Glomerular endothelial cell (primary cell): ENCODE measurements around the gene PPIP5K1. TPM values are rescaled to one million over a fixed set of nuclear protein-coding genes. Genes with fewer than 3 reads are reported as not detected.

Experiments used
- DNase-seq: peaks from one replicate; pipeline ENCODE4 v3.0.0-alpha.2; 2011; ENCODE audit warnings: low read depth, low spot score; ENCODE audit errors: extremely low read depth
- total RNA-seq: library from RNA; depleted of rRNA; stranded (reverse); fragments of >200 nt; gene quantifications from 2 replicates; pipeline ENCODE4 v1.2.3, GENCODE V29; 2015

Gene PPIP5K1
- total RNA-seq, 1 donor from 2014 or later: 10.8 TPM

GRCh38 chr15:43519196-43519595, 70.8 kb downstream of the PPIP5K1 start:
- DNase-seq: no peak

GRCh38 chr15:43518197-43518761, 71.7 kb downstream of the PPIP5K1 start:
- no peak for DNase-seq

DNA sequence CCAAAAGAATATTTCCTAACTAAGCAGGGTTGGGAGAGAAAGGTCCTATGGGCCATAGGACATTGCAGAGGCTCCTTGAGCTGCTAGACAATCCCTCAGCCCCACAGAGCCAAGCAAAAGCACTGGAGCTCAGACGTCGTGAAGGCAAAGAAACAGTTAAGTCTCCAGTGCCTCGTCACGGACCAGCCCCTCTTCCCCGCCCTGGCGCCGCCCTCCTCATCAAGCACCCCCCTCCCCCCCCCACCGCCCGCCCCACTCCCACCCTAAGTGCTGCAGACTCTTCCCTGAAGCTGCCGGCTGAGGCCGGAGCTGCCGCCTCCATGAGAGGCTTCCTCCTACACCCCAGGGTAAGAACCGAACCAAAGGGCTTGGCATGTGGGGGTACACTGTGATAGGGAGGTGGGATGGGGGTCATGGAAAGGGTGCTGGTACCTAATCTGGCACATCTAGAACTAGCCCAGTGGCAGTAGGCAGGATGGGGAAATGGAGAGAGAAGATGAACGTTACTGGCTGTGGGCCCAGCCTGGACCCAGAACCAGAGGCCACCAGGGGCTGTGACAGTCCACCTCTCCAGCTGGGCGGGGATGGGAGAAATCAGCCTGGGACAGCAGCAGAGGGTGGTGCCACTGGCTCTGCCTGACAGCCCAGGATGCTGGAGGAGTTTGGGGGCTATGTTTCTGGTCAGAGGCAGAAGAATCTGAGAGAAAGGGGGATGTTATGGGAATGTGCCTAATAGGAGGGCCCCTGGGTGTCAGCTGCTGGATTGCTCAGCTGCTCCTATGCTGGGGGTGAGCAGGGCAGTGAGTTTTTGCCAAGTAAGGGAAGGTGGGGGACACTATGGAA, 72.4 kb downstream of the PPIP5K1 start, which contains the start of gene MAP1A:
TSS of gene MAP1A (plus strand) at position 255 of the 843 bp plus-strand sequence. CDS start 3,866 bp downstream, outside the sequence.
- no peak for DNase-seq

- no peak for DNase-seq
Observed at GRCh38 chr15:43516801-43517353, 73.1 kb downstream of the PPIP5K1 start.

- DNase-seq: no peak
Observed at GRCh38 chr15:43516185-43516584, 73.8 kb downstream of the PPIP5K1 start.

DNA sequence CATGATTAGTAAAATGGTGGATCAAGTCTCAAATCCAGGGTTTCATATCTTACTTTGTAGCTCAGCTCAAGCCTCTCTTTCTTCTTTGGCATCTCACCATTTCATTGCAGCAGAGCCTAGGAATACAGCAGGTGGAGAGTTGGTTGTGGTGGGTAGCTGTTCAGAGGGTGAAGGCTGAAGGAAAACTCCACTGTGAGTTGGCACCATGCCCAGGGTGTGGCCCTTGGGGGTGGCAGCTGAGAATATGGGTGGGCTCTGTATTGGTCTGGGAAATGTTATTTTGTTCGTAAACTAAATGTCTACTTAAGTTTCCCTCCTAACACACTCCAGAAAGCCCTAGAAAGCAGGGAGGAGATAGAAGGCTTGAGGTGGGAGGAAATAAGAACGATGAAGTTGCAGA, 74.3 kb downstream of the PPIP5K1 start:
- DNase-seq: no peak

DNA sequence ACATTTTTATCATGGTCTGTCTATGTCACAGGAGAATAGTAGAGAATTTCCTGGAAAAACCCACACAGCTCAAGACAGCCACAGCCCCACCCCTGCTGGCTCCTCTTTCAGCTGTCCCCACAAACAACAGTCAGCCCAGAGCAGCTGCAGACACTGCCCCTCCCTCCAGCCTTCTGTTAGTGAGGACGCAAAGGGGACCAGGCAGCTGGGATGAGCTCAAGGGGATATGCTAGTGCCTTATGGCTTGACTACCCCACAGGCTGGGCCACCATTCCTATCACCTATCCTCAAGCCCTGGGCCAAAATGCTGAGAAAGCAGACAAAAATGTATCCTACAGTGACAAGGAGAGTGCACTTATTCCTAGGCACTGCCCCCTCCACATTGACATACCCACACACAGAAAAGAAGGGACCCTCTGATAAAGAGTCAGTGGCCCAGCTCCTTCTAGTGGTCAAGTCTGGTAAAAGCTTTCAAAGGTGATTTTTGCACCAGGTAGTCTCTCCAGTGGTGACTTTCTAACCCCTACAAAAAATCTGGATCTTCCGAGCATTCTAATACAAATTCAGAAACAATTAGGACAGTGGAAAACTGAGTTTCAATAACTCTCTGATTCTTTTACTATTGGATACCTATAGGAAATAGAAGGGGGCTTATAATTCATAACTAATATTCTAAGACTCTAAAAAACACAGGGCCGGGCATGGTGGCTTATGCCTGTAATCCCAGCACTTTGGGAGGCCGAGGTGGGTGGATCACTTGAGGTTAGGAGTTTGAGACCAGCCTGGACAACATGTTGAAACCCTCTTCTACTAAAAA, 75.6 kb downstream of the PPIP5K1 start:
- DNase-seq: no peak

GRCh38 chr15:43513550-43513949, 76.5 kb downstream of the PPIP5K1 start:
- DNase-seq: no peak

DNA sequence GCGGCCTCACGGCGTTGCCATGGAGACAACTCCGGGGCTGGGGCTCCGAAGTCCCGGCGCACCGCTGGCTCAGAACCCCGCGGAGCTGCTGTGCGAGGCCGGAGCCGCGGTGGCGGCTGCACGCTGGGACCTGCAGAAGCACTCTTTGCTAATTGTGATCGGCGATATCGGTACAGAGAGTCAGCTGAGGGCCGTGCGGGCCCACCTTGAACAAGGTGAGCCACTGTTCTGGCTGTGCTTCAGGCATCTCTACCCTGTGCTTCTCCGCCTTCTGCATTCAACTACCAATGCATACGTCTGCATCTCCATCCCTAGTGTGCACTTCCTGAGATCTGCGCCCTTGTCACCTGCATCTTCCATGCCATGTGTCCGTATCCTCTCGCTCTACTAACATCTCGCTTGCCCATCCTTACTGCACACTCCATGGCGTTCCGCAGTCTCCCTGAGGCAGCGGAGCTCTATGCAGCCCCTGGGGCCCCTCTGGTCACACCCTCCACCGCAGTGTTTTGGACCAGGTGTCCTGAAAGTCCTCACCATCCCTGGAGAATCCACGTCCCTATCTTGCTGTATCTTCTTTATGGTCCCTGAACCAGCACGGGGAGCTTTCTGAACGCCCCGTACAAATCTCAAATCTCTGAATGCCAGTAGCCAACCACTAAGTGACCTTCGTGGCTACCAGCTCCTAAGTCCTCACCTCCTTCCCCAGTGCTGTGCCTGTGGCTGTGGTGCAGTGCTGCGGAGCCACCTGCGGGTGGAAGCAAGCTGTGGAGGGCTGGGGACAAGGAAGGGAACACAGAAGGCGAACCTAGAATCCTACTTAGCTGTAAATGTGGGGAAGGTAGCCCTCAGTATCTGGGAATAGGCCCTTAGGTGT, 78.8 kb downstream of the PPIP5K1 start:
- DNase-seq: no peak

GRCh38 chr15:43510200-43511011, 79.6 kb downstream of the PPIP5K1 start:
- peak; percentile 72 for DNase-seq

DNA sequence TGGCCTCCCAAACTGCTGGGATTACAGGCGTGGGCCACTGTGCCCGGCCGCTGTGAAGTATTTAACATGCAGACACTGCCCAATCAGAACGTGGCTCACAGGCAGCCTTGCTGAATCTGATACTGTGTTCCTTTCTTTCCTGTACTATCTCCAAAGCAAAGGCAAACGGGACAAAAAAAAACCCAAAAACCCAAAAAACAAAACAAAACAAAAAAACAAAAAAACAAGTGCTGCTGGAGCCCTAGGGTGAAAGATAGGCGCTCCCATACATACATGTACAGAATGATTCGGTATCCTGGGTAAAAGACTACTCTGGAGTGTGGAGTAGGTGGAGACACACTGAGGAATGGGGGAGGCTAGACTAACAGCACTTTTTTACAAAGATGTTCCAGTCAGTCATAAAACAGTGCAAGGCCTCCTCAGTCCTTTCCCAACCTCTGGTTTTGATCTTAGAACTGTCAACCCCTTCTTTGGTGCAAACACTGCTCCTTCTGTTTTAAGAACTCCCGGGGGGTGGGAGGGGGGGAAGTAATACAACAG, 80.3 kb downstream of the PPIP5K1 start:
- DNase-seq: no peak

DNA sequence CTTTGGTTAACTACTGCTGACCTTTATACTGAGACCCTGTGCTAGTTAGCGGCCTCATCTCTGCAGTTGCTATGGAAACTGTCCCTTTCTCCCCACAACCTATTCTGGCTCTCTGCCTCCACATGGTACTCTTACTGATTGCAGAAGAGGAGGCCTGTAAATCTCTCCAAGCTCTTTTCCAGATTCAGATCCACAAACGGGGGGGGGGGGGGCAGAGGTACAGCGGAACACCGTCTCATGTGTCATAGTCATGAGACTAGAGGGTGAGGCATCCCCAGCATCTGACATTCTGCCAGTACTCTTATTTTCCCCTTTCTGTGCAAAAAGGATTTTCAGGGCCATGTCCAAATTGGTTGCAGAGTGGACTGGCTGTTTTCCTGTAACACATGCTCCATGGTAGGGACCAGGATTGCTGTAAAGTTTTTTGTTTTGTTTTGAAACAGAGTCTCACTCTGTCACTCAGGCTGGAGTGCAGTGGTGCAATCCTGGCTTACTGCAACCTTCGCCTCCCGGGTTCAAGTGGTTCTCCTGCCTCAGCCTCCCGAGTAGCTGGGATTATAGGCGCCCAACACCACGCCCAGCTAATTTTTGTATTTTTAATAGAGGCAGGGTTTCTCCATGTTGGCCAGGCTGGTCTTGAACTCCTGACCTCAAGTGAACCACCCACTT, 80.9 kb downstream of the PPIP5K1 start:
- DNase-seq: no peak

GRCh38 chr15:43508421-43508820, 81.6 kb downstream of the PPIP5K1 start:
- DNase-seq: no peak

DNA sequence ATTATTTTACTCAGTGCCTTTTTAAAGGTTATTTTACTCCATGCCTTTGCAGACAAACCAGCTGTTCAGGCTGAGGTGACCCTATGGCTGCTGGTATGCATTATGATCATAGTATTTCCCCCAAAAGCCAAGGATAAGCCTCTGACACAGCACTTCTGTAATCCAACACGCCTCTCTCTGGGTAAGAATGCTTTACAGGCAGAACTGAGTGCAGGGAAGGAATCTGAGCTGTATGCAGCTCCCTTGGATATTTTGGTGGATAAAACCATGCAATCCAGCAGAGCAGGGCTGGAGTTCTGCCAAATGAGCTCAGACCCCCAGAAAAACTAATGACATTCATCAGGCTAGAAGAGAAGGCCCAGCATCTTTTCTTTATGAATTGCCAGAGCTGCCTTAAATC, 84.3 kb downstream of the PPIP5K1 start:
- DNase-seq: no peak

GRCh38 chr15:43499635-43500034, 90.4 kb downstream of the PPIP5K1 start:
- no peak for DNase-seq

GRCh38 chr15:43498990-43499389, 91.0 kb downstream of the PPIP5K1 start:
- DNase-seq: no peak

GRCh38 chr15:43493703-43494472, 96.1 kb downstream of the PPIP5K1 start:
- no peak for DNase-seq
